Pancreas (tissue), 10 donors: ENCODE measurements around the gene ZNF438. TPM values are rescaled to one million over a fixed set of nuclear protein-coding genes. Genes with fewer than 3 reads are reported as not detected.

Source experiments
- ATAC-seq, 4 donors: fragments of 200-7000 bp; cut with Tn5 transposase; one replicate each; pipeline versions ENCODE4 v1.8.0 to v1.9.1; 2020; ENCODE audit warnings: mild to moderate bottlenecking in 4 of 4, moderate library complexity in 4 of 4
- DNase-seq, 6 donors: peaks; one replicate each; pipeline ENCODE4 v3.0.0-alpha.2; 2020
- FAIRE-seq: peaks from 2 replicates; lab custom pipeline; 2012; peaks lifted over from hg19 to GRCh38; lab: Jason Lieb, UNC
- H3K27ac ChIP-seq, 4 donors: fragments of 200-600 bp; sonication (generic); 1 replicate in 3 of 4; 2 replicates in 1 of 4; pipeline versions ENCODE4 v1.5.0 to v1.8.0; 2020
- H3K27me3 ChIP-seq, 4 donors: fragments of 200-600 bp; one replicate each; pipeline ENCODE4 v1.8.0; 2021
- H3K36me3 ChIP-seq, 3 donors: fragments of 200-600 bp; sonication (generic) in 1 of 3; one replicate each; pipeline versions ENCODE4 v1.5.0 to v1.8.0; 2020 to 2021
- H3K4me1 ChIP-seq, 3 donors: fragments of 200-600 bp; one replicate each; pipeline ENCODE4 v1.8.0; 2021
- H3K4me3 ChIP-seq, 4 donors: fragments of 200-600 bp; sonication (generic) in 2 of 4; one replicate each; pipeline versions ENCODE4 v1.5.0 to v1.8.0; 2020 to 2021
- H3K9me3 ChIP-seq, 4 donors: fragments of 200-600 bp; one replicate each; pipeline ENCODE4 v1.8.0; 2021
- CTCF ChIP-seq, 4 donors: fragments of 200-600 bp; sonication (generic) in 3 of 4; IDR thresholded peaks; one replicate each; pipeline versions ENCODE4 v1.5.0 to v1.8.0; 2021; ENCODE audit warnings: antibody characterized with exemption in 4 of 4
- WGBS, 2 donors: extraction: QIAGEN DNeasy Blood & Tissue Kit; methylation state at CpG; one replicate each; pipeline ENCODE4 v1.1.7; 2013; 5-methylcytosine and 5-hydroxymethylcytosine counted together
- intact Hi-C, 3 donors: fragments of 100-400 bp; cut with DNase I; formaldehyde crosslinking; loops; one replicate each; pipeline versions ENCODE4 v1.11.1 to v1.14.2; 2022
- polyA plus RNA-seq, 2 donors: library from polyadenylated mRNA; stranded (reverse); fragments of 200-250 nt; gene quantifications; one replicate each; pipeline ENCODE4 v1.2.3, GENCODE V29; 2013
- total RNA-seq, 6 donors: library from RNA; stranded (reverse); fragmentation: NEBNext Ultra II Directional in 4 of 6; extraction: Animal tissue kit (Norgen Biotek cat#: 25700) in 4 of 6; gene quantifications; one replicate each; pipeline versions ENCODE4 v1.2.1 to v1.2.4, GENCODE V29; 2021 to 2023
- donor health status: healthy with polysubstance abuse.
- donor health status: DM: no; HTN: no; CAD: no; lungs with moderate emphysema.
- donor health status: DM: no; HTN: no; CAD: no.
- donor health status: control.
- donor health status: control.
- donor health status: Bipolar disorder and iron deficiency.
- donor health status: DM: yes; HTN: yes; CAD: no.
- donor health status: DM: no; HTN: no; CAD: no.
- donor health status: DM: no; HTN: no; CAD: no.
- donor health status: DM: yes; HTN: yes; CAD: no.

Gene ZNF438
- total and polyA plus RNA-seq, 8 donors, result 1.5 to 4.8 (median 2.5) TPM

GRCh38 chr10:30810416-30810815 lies 221.2 kb downstream of the ZNF438 start:
- no peak overlapping the region for H3K27ac ChIP-seq
- no peak overlapping the region for H3K4me3 ChIP-seq
- no peaks in the 10 kb centered on the region for H3K36me3 ChIP-seq
- ATAC-seq (no peak), DNase-seq (no peak), FAIRE-seq (no peak)
- WGBS, 2 donors, result 75 to 87% methylated on average over 5 of the region's 5 CpGs
- intact Hi-C loops, result no loop called here
- TF ChIP-seq CTCF (IDR thresholded peaks at IDR 0.05), result no peak
- no peaks in the 10 kb centered on the region for H3K4me1 ChIP-seq
- H3K9me3 ChIP-seq, result no peaks in the 10 kb centered on the region
- H3K27me3 ChIP-seq, result no peaks in the 10 kb centered on the region

GRCh38 chr10:30806850-30807249 lies 224.8 kb downstream of the ZNF438 start:
- no peak for FAIRE-seq
- no peak for TF ChIP-seq CTCF (IDR thresholded peaks at IDR 0.05)
- H3K4me3 ChIP-seq, result no peak overlapping the region
- no peak for ATAC-seq
- no peaks in the 10 kb centered on the region for H3K9me3 ChIP-seq
- intact Hi-C loops, result no loop called here
- no peak overlapping the region for H3K27ac ChIP-seq
- no peaks in the 10 kb centered on the region for H3K36me3 ChIP-seq
- DNase-seq, result no peak
- no peaks in the 10 kb centered on the region for H3K4me1 ChIP-seq
- 76 to 89% methylated on average over 2 of the region's 2 CpGs for WGBS, 2 donors
- no peaks in the 10 kb centered on the region for H3K27me3 ChIP-seq

- DNase-seq, result no peak
- WGBS, 2 donors, result 83 to 89% methylated on average over 9 of the region's 9 CpGs
- Histone ChIP-seq H3K4me3 (no peak overlapping the region), H3K36me3 (no peaks in the 10 kb centered on the region), H3K27ac (no peak overlapping the region), H3K27me3 (no peaks in the 10 kb centered on the region), H3K4me1 (no peaks in the 10 kb centered on the region), H3K9me3 (no peaks in the 10 kb centered on the region)
- FAIRE-seq, result no peak
- intact Hi-C loops, result no loop called here
- TF ChIP-seq CTCF (IDR thresholded peaks at IDR 0.05), result no peak
- no peak for ATAC-seq
Measured at GRCh38 chr10:30805061-30805460, 226.6 kb downstream of the ZNF438 start.

- intact Hi-C loops, result no loop called here
- H3K4me3 ChIP-seq, result no peak overlapping the region
- H3K27me3 ChIP-seq, result no peaks in the 10 kb centered on the region
- no peak for TF ChIP-seq CTCF (IDR thresholded peaks at IDR 0.05)
- 75 to 81% methylated on average over 7 of the region's 7 CpGs for WGBS, 2 donors
- ATAC-seq (peak in 3 of 4 donors; percentile 52 to 67 (median 67)), FAIRE-seq (peak; percentile 78), DNase-seq (no peak)
- H3K9me3 ChIP-seq, result no peaks in the 10 kb centered on the region
- no peaks in the 10 kb centered on the region for H3K4me1 ChIP-seq
- peak overlapping the region in 1 of 4 donors; percentile 9 for H3K27ac ChIP-seq
- no peaks in the 10 kb centered on the region for H3K36me3 ChIP-seq
Measured at GRCh38 chr10:30804478-30805055, 227.1 kb downstream of the ZNF438 start.

- ATAC-seq, result peak in 3 of 4 donors; percentile 55 to 73 (median 70)
- intact Hi-C loops, result no loop called here
- WGBS, 2 donors, result 69 to 74% methylated on average over 5 of the region's 5 CpGs
- no peaks in the 10 kb centered on the region for H3K27me3 ChIP-seq
- no peak overlapping the region for H3K4me3 ChIP-seq
- H3K27ac ChIP-seq, result peak overlapping the region in 1 of 4 donors; percentile 9
- peak in 1 of 6 donors; percentile 13 for DNase-seq
- H3K9me3 ChIP-seq, result no peaks in the 10 kb centered on the region
- TF ChIP-seq CTCF (IDR thresholded peaks at IDR 0.05), result no peak
- no peaks in the 10 kb centered on the region for H3K36me3 ChIP-seq
- H3K4me1 ChIP-seq, result no peaks in the 10 kb centered on the region
- no peak for FAIRE-seq
Measured at GRCh38 chr10:30803892-30804322, 227.8 kb downstream of the ZNF438 start.
